Measurements from ENCODE around the gene NYAP2. TPM values are rescaled to one million over a fixed set of nuclear protein-coding genes. Genes with fewer than 3 reads are reported as not detected.

NYAP2 gene
- total RNA-seq, 4 donors from 2014 or later: 0.13 to 0.47 TPM; not detected in 2

DNA sequence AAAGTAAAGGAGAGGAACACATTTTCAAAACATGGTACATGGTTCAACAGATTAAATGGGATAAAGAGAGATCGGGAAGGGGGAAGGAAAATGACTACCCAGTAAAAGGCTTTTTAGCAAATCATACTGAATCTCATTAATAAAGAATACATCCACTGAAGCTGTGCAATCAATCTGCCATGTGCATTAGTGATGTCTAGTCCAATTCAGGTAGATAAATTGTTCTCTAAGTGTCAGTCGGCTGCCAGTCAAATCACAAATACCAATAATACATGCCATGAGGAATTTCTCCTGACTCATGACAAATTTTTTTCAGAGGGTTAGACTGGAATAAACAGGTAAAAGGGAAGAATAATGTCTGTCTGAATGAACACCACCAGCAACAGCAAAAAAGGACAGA, 22.6 kb downstream of the NYAP2 start:
- Histone ChIP-seq H3K4me1 (no peaks in the 10 kb centered on the region), H3K27ac (no peak overlapping the region), H3K4me3 (no peak overlapping the region), H3K27me3 (no peaks in the 10 kb centered on the region), H3K9me3 (no peaks in the 10 kb centered on the region), H3K36me3 (no peaks in the 10 kb centered on the region)
- TF ChIP-seq CTCF (IDR thresholded peaks at IDR 0.05) (no peak), EP300 (IDR thresholded peaks at IDR 0.05) (no peak)
- WGBS, 2 donors (ENCODE audit: low coverage in 1 of 2): 72 to 95% methylated on average over 2 of the region's 2 CpGs
- no peak for ATAC-seq

GRCh38 chr2:225425284-225425683, 25.8 kb downstream of the NYAP2 start:
- ATAC-seq: no peak
- no peaks in the 10 kb centered on the region for H3K9me3 ChIP-seq
- no peak overlapping the region for H3K27ac ChIP-seq
- TF ChIP-seq POLR2A (IDR thresholded peaks at IDR 0.05) (no peak), CTCF (IDR thresholded peaks at IDR 0.05) (no peak), POLR2AphosphoS5 (IDR thresholded peaks at IDR 0.05) (no peak), EP300 (IDR thresholded peaks at IDR 0.05) (no peak)
- no peaks in the 10 kb centered on the region for H3K27me3 ChIP-seq
- WGBS, 2 donors (ENCODE audit: low coverage in 1 of 2): 50 to 73% methylated on average over 1 of the region's 1 CpG
- no peaks in the 10 kb centered on the region for H3K36me3 ChIP-seq
- H3K4me3 ChIP-seq: no peak overlapping the region
- H3K4me1 ChIP-seq: no peaks in the 10 kb centered on the region

GRCh38 chr2:225428360-225428759, 28.9 kb downstream of the NYAP2 start:
- no peak for ATAC-seq
- H3K36me3 ChIP-seq: no peaks in the 10 kb centered on the region
- H3K27ac ChIP-seq: no peak overlapping the region
- H3K4me3 ChIP-seq: no peak overlapping the region
- H3K4me1 ChIP-seq: no peaks in the 10 kb centered on the region
- H3K9me3 ChIP-seq: no peaks in the 10 kb centered on the region
- 25 to 40% methylated on average over 1 of the region's 1 CpG for WGBS, 2 donors (ENCODE audit: low coverage in 1 of 2)
- no peaks in the 10 kb centered on the region for H3K27me3 ChIP-seq
- TF ChIP-seq POLR2A (IDR thresholded peaks at IDR 0.05) (no peak), EP300 (IDR thresholded peaks at IDR 0.05) (no peak), CTCF (IDR thresholded peaks at IDR 0.05) (no peak), POLR2AphosphoS5 (IDR thresholded peaks at IDR 0.05) (no peak)

GRCh38 chr2:225429717-225430116, 30.2 kb downstream of the NYAP2 start:
- no peak overlapping the region for H3K27ac ChIP-seq
- ATAC-seq: no peak
- 45 to 53% methylated on average over 4 of the region's 4 CpGs for WGBS, 2 donors (ENCODE audit: low coverage in 1 of 2)
- H3K4me1 ChIP-seq: no peaks in the 10 kb centered on the region
- no peaks in the 10 kb centered on the region for H3K9me3 ChIP-seq
- H3K27me3 ChIP-seq: no peaks in the 10 kb centered on the region
- H3K4me3 ChIP-seq: no peak overlapping the region
- TF ChIP-seq CTCF (IDR thresholded peaks at IDR 0.05) (no peak), POLR2AphosphoS5 (IDR thresholded peaks at IDR 0.05) (no peak), POLR2A (IDR thresholded peaks at IDR 0.05) (no peak), EP300 (IDR thresholded peaks at IDR 0.05) (no peak)
- H3K36me3 ChIP-seq: no peaks in the 10 kb centered on the region

- Histone ChIP-seq H3K9me3 (no peaks in the 10 kb centered on the region), H3K27me3 (no peaks in the 10 kb centered on the region), H3K4me3 (no peak overlapping the region), H3K4me1 (no peaks in the 10 kb centered on the region), H3K27ac (no peak overlapping the region), H3K36me3 (no peaks in the 10 kb centered on the region)
- TF ChIP-seq EP300 (IDR thresholded peaks at IDR 0.05) (no peak), CTCF (IDR thresholded peaks at IDR 0.05) (no peak), POLR2AphosphoS5 (IDR thresholded peaks at IDR 0.05) (no peak), POLR2A (IDR thresholded peaks at IDR 0.05) (no peak)
- 60 to 84% methylated on average over 3 to 5 of the region's 5 CpGs for WGBS, 2 donors (ENCODE audit: low coverage in 1 of 2)
- ATAC-seq: no peak
Measured at GRCh38 chr2:225431105-225431863, 31.8 kb downstream of the NYAP2 start.

Data from gastroesophageal sphincter (tissue), 4 donors.